Pons (tissue), 1 donor: ENCODE measurements around the gene DUSP1.
"Not testable (repeated sequence)": the region's sequence is repeated elsewhere in the genome, so short reads cannot be mapped to it uniquely, and the experiment has no call there.

Experiments
- DNase-seq: peaks from one replicate; pipeline ENCODE4 v3.0.0-alpha.2; 2016; ENCODE audit warnings: low spot score

DUSP1 gene

GRCh38 chr5:172770675-172771438, at the start of gene DUSP1:
TSS of gene DUSP1 (minus strand) at chr5:172771195. CDS start at chr5:172770952, 243 bp downstream.
- DNase-seq: peak; percentile 97

- no peak for DNase-seq
Measured at GRCh38 chr5:172820046-172820767, 49.2 kb upstream of the DUSP1 start.

- DNase-seq: no peak
Measured at GRCh38 chr5:172819569-172819968, 48.6 kb upstream of the DUSP1 start.

- no peak for DNase-seq
Measured at GRCh38 chr5:172818081-172818480, 47.1 kb upstream of the DUSP1 start.

GRCh38 chr5:172817664-172818063, 46.7 kb upstream of the DUSP1 start:
- no peak for DNase-seq

- no peak for DNase-seq
Measured at GRCh38 chr5:172816925-172817562, 46.0 kb upstream of the DUSP1 start.

- DNase-seq: no peak
Measured at GRCh38 chr5:172815631-172816030, 44.6 kb upstream of the DUSP1 start.

GRCh38 chr5:172810996-172811395, 40.0 kb upstream of the DUSP1 start:
- not testable (repeated sequence) for DNase-seq

GRCh38 chr5:172809774-172810173, 38.8 kb upstream of the DUSP1 start:
- DNase-seq: no peak

- no peak for DNase-seq
Measured at GRCh38 chr5:172807766-172808311, 36.8 kb upstream of the DUSP1 start.

- DNase-seq: peak; percentile 65
Measured at GRCh38 chr5:172806897-172807672, 36.1 kb upstream of the DUSP1 start.

- no peak for DNase-seq
Measured at GRCh38 chr5:172805736-172806255, 34.8 kb upstream of the DUSP1 start.

GRCh38 chr5:172805018-172805683, 34.2 kb upstream of the DUSP1 start:
- DNase-seq: no peak

GRCh38 chr5:172802567-172803176, 31.7 kb upstream of the DUSP1 start:
- no peak for DNase-seq

GRCh38 chr5:172802112-172802511, 31.1 kb upstream of the DUSP1 start:
- DNase-seq: no peak

- no peak for DNase-seq
Measured at GRCh38 chr5:172801179-172801671, 30.2 kb upstream of the DUSP1 start.

GRCh38 chr5:172800088-172800551, 29.1 kb upstream of the DUSP1 start:
- peak; percentile 69 for DNase-seq

GRCh38 chr5:172799416-172799815, 28.4 kb upstream of the DUSP1 start:
- DNase-seq: no peak

GRCh38 chr5:172798422-172799215, 27.6 kb upstream of the DUSP1 start:
- DNase-seq: peak; percentile 67
